GM12878 (cell line): ENCODE data around the gene CSRP1. TPM values are rescaled to one million over a fixed set of nuclear protein-coding genes. Genes with fewer than 3 reads are reported as not detected.

ENCODE experiments used
- ATAC-seq: fragments of 200-7000 bp; cut with Tn5 transposase; 3 replicates; pipeline ENCODE4 v1.9.1; 2020; ENCODE audit warnings: mild to moderate bottlenecking, moderate library complexity
- BruUV-seq: library from RNA; stranded (reverse); fragments of 400-500 nt; replicated peaks from 2 replicates; lab custom pipeline; 2021; lab: Mats Ljungman, UMichigan
- CTCF ChIA-PET: fragments of 300-600 bp; sonication (Branson Sonifier 250); formaldehyde crosslinking; extraction: SDS; loops from one replicate; lab custom pipeline; 2021; ENCODE audit warnings: inconsistent platforms; lab: Yijun Ruan, JAX
- POLR2A ChIA-PET: fragments of 350-600 bp; formaldehyde crosslinking; extraction: SDS; loops from one replicate; lab custom pipeline; 2021; ENCODE audit warnings: inconsistent platforms; lab: Charles Lee
- RAD21 ChIA-PET: fragments of 300-600 bp; sonication (Branson Sonifier 250); formaldehyde crosslinking; loops from one replicate; lab custom pipeline; 2023; ENCODE audit warnings: antibody characterized with exemption; ENCODE audit not compliant: unreplicated experiment; lab: Charles Lee
- SMC1A ChIA-PET: fragments of 300-600 bp; sonication (Branson Sonifier 250); formaldehyde crosslinking; loops from one replicate; lab custom pipeline; 2023; ENCODE audit not compliant: unreplicated experiment, uncharacterized antibody; lab: Charles Lee
- DNase-seq: peaks from one replicate; pipeline ENCODE4 v3.0.0-alpha.2; 2011; ENCODE audit warnings: low read depth, low spot score
- FAIRE-seq: peaks from 3 replicates; lab custom pipeline; 2011; peaks lifted over from hg19 to GRCh38; lab: Jason Lieb, UNC
- H2AFZ ChIP-seq: 2 replicates; pipeline ENCODE4 v1.6.0; 2011; ENCODE audit warnings: low read depth, low read length, control low read depth; ENCODE audit not compliant: control insufficient read depth
- H3K27ac ChIP-seq: 2 replicates; pipeline ENCODE4 v1.5.1; 2011; ENCODE audit warnings: control low read depth; ENCODE audit not compliant: control insufficient read depth, insufficient read depth
- H3K27me3 ChIP-seq, 2 experiments: replicated peaks in 1 of 2; 2 replicates each; pipeline versions ENCODE4 v1.6.0 to v1.6.1; 2011; ENCODE audit warnings: low read length in 1 of 2; ENCODE audit not compliant: control insufficient read depth in 2 of 2, insufficient read depth in 2 of 2
- H3K36me3 ChIP-seq, 2 experiments: 2 replicates each; pipeline ENCODE4 v1.5.1; 2011; ENCODE audit warnings: low read length in 1 of 2; ENCODE audit not compliant: control insufficient read depth in 2 of 2, insufficient read depth in 2 of 2
- H3K4me1 ChIP-seq: 2 replicates; pipeline ENCODE4 v1.6.1; 2011; ENCODE audit warnings: mild to moderate bottlenecking, low read length, moderate library complexity, mixed read lengths; ENCODE audit not compliant: control insufficient read depth, insufficient read depth
- H3K4me2 ChIP-seq: 2 replicates; pipeline ENCODE4 v1.6.0; 2011; ENCODE audit warnings: control low read depth; ENCODE audit not compliant: control insufficient read depth, insufficient read depth
- H3K4me3 ChIP-seq: fragments of 200-600 bp; sonication (generic); 2 replicates; pipeline ENCODE4 v1.5.1; 2016
- H3K79me2 ChIP-seq: 2 replicates; pipeline ENCODE4 v1.6.0; 2011; ENCODE audit warnings: low read length; ENCODE audit not compliant: control insufficient read depth, insufficient read depth
- H3K9ac ChIP-seq: 2 replicates; pipeline ENCODE4 v1.8.0; 2011; ENCODE audit warnings: low read length, control low read depth, mixed read lengths; ENCODE audit not compliant: control insufficient read depth, insufficient read depth
- H3K9me3 ChIP-seq: replicated peaks from 3 replicates; pipeline ENCODE4 v1.5.1; 2011; ENCODE audit warnings: mild to moderate bottlenecking, low read length; ENCODE audit not compliant: control insufficient read depth, insufficient read depth
- H4K20me1 ChIP-seq: 2 replicates; pipeline ENCODE4 v1.6.0; 2011; ENCODE audit not compliant: control insufficient read depth, insufficient read depth
- BCL11A ChIP-seq: IDR thresholded peaks from 2 replicates; pipeline ENCODE4 v1.6.1; 2011; ENCODE audit warnings: low read depth, low read length
- JUNB ChIP-seq: IDR thresholded peaks from 2 replicates; pipeline ENCODE4 v1.6.1; 2016; ENCODE audit warnings: antibody characterized with exemption, mild to moderate bottlenecking
- MEF2B ChIP-seq: fragments of 450-650 bp; IDR thresholded peaks from 2 replicates; pipeline ENCODE4 v1.6.1; 2018; ENCODE audit warnings: mild to moderate bottlenecking, moderate library complexity; ENCODE audit not compliant: partially characterized antibody, poor library complexity, severe bottlenecking
- MYB ChIP-seq: fragments of 150-350 bp; IDR thresholded peaks from 2 replicates; pipeline ENCODE4 v1.6.1; 2014; ENCODE audit warnings: mild to moderate bottlenecking, low read depth, low read length, borderline replicate concordance
- NR2C2 ChIP-seq: IDR thresholded peaks from 2 replicates; pipeline ENCODE4 v1.6.1; 2011; ENCODE audit warnings: borderline replicate concordance, low read depth; ENCODE audit not compliant: control insufficient read depth, insufficient read length
- RCOR1 ChIP-seq: conservative IDR thresholded peaks from 2 replicates; pipeline ENCODE4 v1.6.1; 2012; ENCODE audit warnings: low read depth, low read length, improper control_type of control experiment
- SIN3A ChIP-seq: IDR thresholded peaks from 2 replicates; pipeline ENCODE4 v1.6.1; 2012; ENCODE audit warnings: low read depth, low read length, improper control_type of control experiment
- STAT1 ChIP-seq: fragments of 450-650 bp; conservative IDR thresholded peaks from 2 replicates; pipeline ENCODE4 v1.6.1; 2014; ENCODE audit warnings: antibody characterized with exemption, mild to moderate bottlenecking
- WGBS: methylation state at CpG from one replicate; pipeline ENCODE4 v1.1.6; 2016; ENCODE audit warnings: low lambda C conversion rate; ENCODE audit not compliant: insufficient replicate concordance, insufficient coverage; ENCODE audit errors: missing lambda C conversion rate; 5-methylcytosine and 5-hydroxymethylcytosine counted together
- in situ Hi-C: fragments of 300-500 bp; cut with MboI; formaldehyde crosslinking; loops from 9 replicates; pipeline ENCODE4 v1.14.3; 2018; ENCODE audit warnings: mixed read lengths
- intact Hi-C: fragments of 100-400 bp; cut with micrococcal nuclease; formaldehyde crosslinking; loops from one replicate; pipeline ENCODE4 v1.14.2; 2022; ENCODE audit not compliant: unreplicated experiment
- polyA plus RNA-seq, 11 experiments: library from polyadenylated mRNA; depleted of rRNA in 4 of 11; unstranded in 6 of 11; stranded (reverse) in 5 of 11; fragments of >200 nt; fragmentation: Nextera tagmentation in 4 of 11; fragmentation: Illumina TruSeq in 1 of 11; extraction: Ambion mirVana in 4 of 11; extraction: Trizol in 1 of 11; gene quantifications; 1 replicate in 1 of 11; 2 replicates in 10 of 11; pipeline versions ENCODE4 v1.2.1 to v1.2.3, GENCODE V29; 2011 to 2016; ENCODE audit warnings: inconsistent platforms in 2 of 11, missing spikeins in 2 of 11, low read depth in 1 of 11
- total RNA-seq, 4 experiments: library from RNA; depleted of rRNA in 3 of 4; stranded (reverse); fragments of >200 nt in 3 of 4; fragmentation: Illumina TruSeq in 1 of 4; extraction: Trizol in 1 of 4; gene quantifications; 2 replicates each; pipeline versions ENCODE4 v1.2.1 to v1.2.3, GENCODE V29; 2013 to 2021
- TF ChIP-seq, protein P1 (sequence below): IDR thresholded peaks from 2 replicates; pipeline ENCODE4 v1.6.1; 2011; ENCODE audit warnings: low read depth, mild to moderate bottlenecking, low read length, moderate library complexity, borderline replicate concordance; ENCODE audit errors: extremely low read depth
- TF ChIP-seq, protein P2 (sequence below): IDR thresholded peaks from 2 replicates; pipeline ENCODE4 v1.6.1; 2011; ENCODE audit warnings: borderline replicate concordance, low read depth, mild to moderate bottlenecking, moderate library complexity, low read length; ENCODE audit not compliant: insufficient read depth, poor library complexity, severe bottlenecking
- TF ChIP-seq, protein P3 (sequence below): fragments of 450-650 bp; IDR thresholded peaks from 2 replicates; pipeline ENCODE4 v1.6.1; 2018; ENCODE audit warnings: mild to moderate bottlenecking, low read depth, moderate library complexity; ENCODE audit not compliant: partially characterized antibody

Gene CSRP1
- total and polyA plus RNA-seq, 10 of the 15 experiments (the other 5 are each of a cell fraction or from before 2014, with no cell fraction given): 23.4 to 99.2 (median 80.7) TPM

DNA sequence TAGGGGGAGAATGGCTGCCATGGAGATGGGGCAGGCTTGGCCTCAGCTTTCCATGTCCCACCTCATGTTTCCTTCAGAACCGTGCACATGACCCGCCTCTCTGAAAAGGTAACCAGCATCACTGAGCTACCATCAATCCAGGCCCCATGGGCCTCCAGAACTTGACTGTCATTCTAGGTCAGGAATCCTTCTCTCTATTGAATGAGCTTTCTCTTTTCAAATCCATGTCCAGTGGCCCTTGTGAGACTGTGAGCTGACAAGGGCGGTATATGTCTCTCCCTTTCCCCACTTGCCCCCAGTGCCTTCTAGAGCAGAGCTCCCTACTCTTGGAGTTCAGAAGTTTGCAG lies 4.4 kb downstream of the CSRP1 start:
- no TSS peak for BruUV-seq
- POLR2A ChIA-PET: interaction anchor here (0.6 to 2.7 kb wide), 5 partner anchors 10 to 64 kb away, joined by 3 to 9 read pairs (median 6); no protein-coding TSS in a partner anchor
- no peaks in the 10 kb centered on the region; a peak in 1 of 4 replicates for H3K36me3 ChIP-seq
- RAD21 ChIA-PET: interaction anchor here (1.1 to 15.3 kb wide), 3 partner anchors 8 to 21 kb away, joined by 4 to 505 read pairs (median 22); no protein-coding TSS in a partner anchor
- TF ChIP-seq, protein P1, sequence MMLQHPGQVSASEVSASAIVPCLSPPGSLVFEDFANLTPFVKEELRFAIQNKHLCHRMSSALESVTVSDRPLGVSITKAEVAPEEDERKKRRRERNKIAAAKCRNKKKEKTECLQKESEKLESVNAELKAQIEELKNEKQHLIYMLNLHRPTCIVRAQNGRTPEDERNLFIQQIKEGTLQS: no peak
- no peak for TF ChIP-seq SIN3A
- TF ChIP-seq, protein P2, sequence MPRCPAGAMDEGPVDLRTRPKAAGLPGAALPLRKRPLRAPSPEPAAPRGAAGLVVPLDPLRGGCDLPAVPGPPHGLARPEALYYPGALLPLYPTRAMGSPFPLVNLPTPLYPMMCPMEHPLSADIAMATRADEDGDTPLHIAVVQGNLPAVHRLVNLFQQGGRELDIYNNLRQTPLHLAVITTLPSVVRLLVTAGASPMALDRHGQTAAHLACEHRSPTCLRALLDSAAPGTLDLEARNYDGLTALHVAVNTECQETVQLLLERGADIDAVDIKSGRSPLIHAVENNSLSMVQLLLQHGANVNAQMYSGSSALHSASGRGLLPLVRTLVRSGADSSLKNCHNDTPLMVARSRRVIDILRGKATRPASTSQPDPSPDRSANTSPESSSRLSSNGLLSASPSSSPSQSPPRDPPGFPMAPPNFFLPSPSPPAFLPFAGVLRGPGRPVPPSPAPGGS: no peak
- TF ChIP-seq MEF2B: no peak
- no peak for TF ChIP-seq NR2C2
- TF ChIP-seq, protein P3, sequence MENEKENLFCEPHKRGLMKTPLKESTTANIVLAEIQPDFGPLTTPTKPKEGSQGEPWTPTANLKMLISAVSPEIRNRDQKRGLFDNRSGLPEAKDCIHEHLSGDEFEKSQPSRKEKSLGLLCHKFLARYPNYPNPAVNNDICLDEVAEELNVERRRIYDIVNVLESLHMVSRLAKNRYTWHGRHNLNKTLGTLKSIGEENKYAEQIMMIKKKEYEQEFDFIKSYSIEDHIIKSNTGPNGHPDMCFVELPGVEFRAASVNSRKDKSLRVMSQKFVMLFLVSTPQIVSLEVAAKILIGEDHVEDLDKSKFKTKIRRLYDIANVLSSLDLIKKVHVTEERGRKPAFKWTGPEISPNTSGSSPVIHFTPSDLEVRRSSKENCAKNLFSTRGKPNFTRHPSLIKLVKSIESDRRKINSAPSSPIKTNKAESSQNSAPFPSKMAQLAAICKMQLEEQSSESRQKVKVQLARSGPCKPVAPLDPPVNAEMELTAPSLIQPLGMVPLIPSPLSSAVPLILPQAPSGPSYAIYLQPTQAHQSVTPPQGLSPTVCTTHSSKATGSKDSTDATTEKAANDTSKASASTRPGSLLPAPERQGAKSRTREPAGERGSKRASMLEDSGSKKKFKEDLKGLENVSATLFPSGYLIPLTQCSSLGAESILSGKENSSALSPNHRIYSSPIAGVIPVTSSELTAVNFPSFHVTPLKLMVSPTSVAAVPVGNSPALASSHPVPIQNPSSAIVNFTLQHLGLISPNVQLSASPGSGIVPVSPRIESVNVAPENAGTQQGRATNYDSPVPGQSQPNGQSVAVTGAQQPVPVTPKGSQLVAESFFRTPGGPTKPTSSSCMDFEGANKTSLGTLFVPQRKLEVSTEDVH: no peak
- no peak for TF ChIP-seq BCL11A
- no peak for TF ChIP-seq MYB
- TF ChIP-seq JUNB: no peak
- TF ChIP-seq STAT1: no peak
- no peak for TF ChIP-seq RCOR1
- TF ChIP-seq, all 136 proteins: peak for 0
- ATAC-seq (no peak), DNase-seq (no peak), FAIRE-seq (no peak)
- in situ Hi-C loops (no loop called here), intact Hi-C loops (no loop called here)
- H3K4me1 ChIP-seq: peaks cover 11% of the 10 kb centered on the region
- no peaks in the 10 kb centered on the region for H3K27me3 ChIP-seq
- H3K4me3 ChIP-seq: no peak overlapping the region
- peaks cover 27% of the 10 kb centered on the region for H3K79me2 ChIP-seq
- H2AFZ ChIP-seq: no peak overlapping the region
- H3K27ac ChIP-seq: no peak overlapping the region
- no peak overlapping the region for H3K4me2 ChIP-seq
- 98% methylated on average over 3 of the region's 3 CpGs for WGBS
- SMC1A ChIA-PET: interaction anchor here (1.0 to 18.7 kb wide), 3 partner anchors 9 to 19 kb away, joined by 4 to 514 read pairs (median 56); no protein-coding TSS in a partner anchor
- H4K20me1 ChIP-seq: no peaks in the 10 kb centered on the region
- no peak overlapping the region for H3K9ac ChIP-seq
- CTCF ChIA-PET: interaction anchor here (0.6 to 13.1 kb wide), 8 partner anchors 10 to 67 kb away, joined by 3 to 198 read pairs (median 4); no protein-coding TSS in a partner anchor
- H3K9me3 ChIP-seq: no peaks in the 10 kb centered on the region
